WTC11 (cell line): ENCODE results near the gene SNRNP25.

Experiments
- AR ChIP-seq: fragments of 250-450 bp; sonication (Bioruptor Pico); IDR thresholded peaks from 2 replicates; pipeline ENCODE4 v1.9.0; 2021; ENCODE audit warnings: mild to moderate bottlenecking
- CBFB ChIP-seq: sonication (generic); formaldehyde crosslinking; IDR thresholded peaks from 2 replicates; pipeline ENCODE4 v1.8.1; 2022; ENCODE audit warnings: mild to moderate bottlenecking, low read depth, missing genetic modification reagents
- CTCF ChIP-seq: fragments of 200-600 bp; IDR thresholded peaks from 2 replicates; pipeline ENCODE4 v1.8.0; 2022; ENCODE audit warnings: antibody characterized with exemption
- ETV6 ChIP-seq: sonication (generic); formaldehyde crosslinking; IDR thresholded peaks from 2 replicates; pipeline ENCODE4 v1.8.1; 2022; ENCODE audit warnings: mild to moderate bottlenecking, missing genetic modification reagents
- NFYB ChIP-seq: sonication (generic); formaldehyde crosslinking; conservative IDR thresholded peaks from 2 replicates; pipeline ENCODE4 v1.8.0; 2022; ENCODE audit warnings: low read depth, missing genetic modification reagents
- RORB ChIP-seq: fragments of 250-450 bp; sonication (Bioruptor Pico); IDR thresholded peaks from 2 replicates; pipeline ENCODE4 v1.9.0; 2021; ENCODE audit warnings: mild to moderate bottlenecking
- SMAD3 ChIP-seq: sonication (generic); formaldehyde crosslinking; IDR thresholded peaks from 2 replicates; pipeline ENCODE4 v1.8.0; 2022; ENCODE audit warnings: missing genetic modification reagents, mild to moderate bottlenecking, borderline replicate concordance
- ZNF423 ChIP-seq: fragments of 250-450 bp; sonication (Bioruptor Pico); IDR thresholded peaks from 2 replicates; pipeline ENCODE4 v2.1.2; 2022; ENCODE audit warnings: mild to moderate bottlenecking, moderate library complexity
- ZNF671 ChIP-seq: fragments of 250-450 bp; sonication (Bioruptor Pico); IDR thresholded peaks from 2 replicates; pipeline ENCODE4 v1.8.0; 2021; ENCODE audit warnings: mild to moderate bottlenecking
- TF ChIP-seq, protein P1 (sequence below): fragments of 250-450 bp; sonication (Bioruptor Pico); IDR thresholded peaks from 2 replicates; pipeline ENCODE4 v2.1.2; 2022; ENCODE audit warnings: mild to moderate bottlenecking, moderate library complexity
- TF ChIP-seq, protein P2 (sequence below): sonication (generic); formaldehyde crosslinking; IDR thresholded peaks from 2 replicates; pipeline ENCODE4 v1.8.1; 2022; ENCODE audit warnings: mild to moderate bottlenecking, moderate library complexity, missing genetic modification reagents
- TF ChIP-seq, protein P3 (sequence below): sonication (generic); formaldehyde crosslinking; IDR thresholded peaks from 2 replicates; pipeline ENCODE4 v1.8.0; 2022; ENCODE audit warnings: mild to moderate bottlenecking, missing genetic modification reagents
- TF ChIP-seq, protein P4 (sequence below): sonication (generic); formaldehyde crosslinking; IDR thresholded peaks from 2 replicates; pipeline ENCODE4 v1.8.0; 2023; ENCODE audit warnings: missing genetic modification reagents
- TF ChIP-seq, protein P5 (sequence below): sonication (generic); formaldehyde crosslinking; IDR thresholded peaks from 2 replicates; pipeline ENCODE4 v1.8.1; 2023; ENCODE audit warnings: mild to moderate bottlenecking, missing genetic modification reagents

DNA sequence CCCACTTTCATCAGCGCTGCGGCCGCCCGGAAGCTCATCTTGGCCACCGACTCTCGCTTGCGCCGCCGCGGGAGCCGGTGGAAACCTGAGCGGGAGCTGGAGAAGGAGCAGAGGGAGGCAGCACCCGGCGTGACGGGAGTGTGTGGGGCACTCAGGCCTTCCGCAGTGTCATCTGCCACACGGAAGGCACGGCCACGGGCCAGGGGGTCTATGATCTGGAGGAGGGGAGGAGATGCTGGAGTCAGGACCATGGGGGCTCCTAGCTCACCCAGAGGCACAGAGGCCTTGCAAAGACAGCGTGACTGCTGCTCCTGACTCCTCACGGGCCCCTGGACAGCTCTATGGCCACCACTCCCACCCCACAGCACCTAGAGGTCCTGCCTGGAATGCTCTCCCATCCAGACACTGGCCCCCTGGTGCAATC is 9.4 kb downstream of the SNRNP25 start:
- TF ChIP-seq ZNF671 (CRISPR knock-in tag) (no peak), RORB (no peak), CTCF (no peak), AR (CRISPR knock-in tag) (no peak), NFYB (CRISPR knock-in tag) (no peak), CBFB (CRISPR knock-in tag) (no peak), ETV6 (no peak), ZNF423 (CRISPR knock-in tag) (no peak), SMAD3 (CRISPR knock-in tag) (no peak)
- TF ChIP-seq, protein P1, sequence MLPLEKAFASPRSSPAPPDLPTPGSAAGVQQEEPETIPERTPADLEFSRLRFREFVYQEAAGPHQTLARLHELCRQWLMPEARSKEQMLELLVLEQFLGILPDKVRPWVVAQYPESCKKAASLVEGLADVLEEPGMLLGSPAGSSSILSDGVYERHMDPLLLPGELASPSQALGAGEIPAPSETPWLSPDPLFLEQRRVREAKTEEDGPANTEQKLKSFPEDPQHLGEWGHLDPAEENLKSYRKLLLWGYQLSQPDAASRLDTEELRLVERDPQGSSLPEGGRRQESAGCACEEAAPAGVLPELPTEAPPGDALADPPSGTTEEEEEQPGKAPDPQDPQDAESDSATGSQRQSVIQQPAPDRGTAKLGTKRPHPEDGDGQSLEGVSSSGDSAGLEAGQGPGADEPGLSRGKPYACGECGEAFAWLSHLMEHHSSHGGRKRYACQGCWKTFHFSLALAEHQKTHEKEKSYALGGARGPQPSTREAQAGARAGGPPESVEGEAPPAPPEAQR, result no peak
- TF ChIP-seq, protein P2, sequence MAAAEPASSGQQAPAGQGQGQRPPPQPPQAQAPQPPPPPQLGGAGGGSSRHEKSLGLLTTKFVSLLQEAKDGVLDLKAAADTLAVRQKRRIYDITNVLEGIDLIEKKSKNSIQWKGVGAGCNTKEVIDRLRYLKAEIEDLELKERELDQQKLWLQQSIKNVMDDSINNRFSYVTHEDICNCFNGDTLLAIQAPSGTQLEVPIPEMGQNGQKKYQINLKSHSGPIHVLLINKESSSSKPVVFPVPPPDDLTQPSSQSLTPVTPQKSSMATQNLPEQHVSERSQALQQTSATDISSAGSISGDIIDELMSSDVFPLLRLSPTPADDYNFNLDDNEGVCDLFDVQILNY (CRISPR knock-in tag), result no peak
- TF ChIP-seq, protein P3, sequence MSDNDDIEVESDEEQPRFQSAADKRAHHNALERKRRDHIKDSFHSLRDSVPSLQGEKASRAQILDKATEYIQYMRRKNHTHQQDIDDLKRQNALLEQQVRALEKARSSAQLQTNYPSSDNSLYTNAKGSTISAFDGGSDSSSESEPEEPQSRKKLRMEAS, result no peak
- TF ChIP-seq, protein P4, sequence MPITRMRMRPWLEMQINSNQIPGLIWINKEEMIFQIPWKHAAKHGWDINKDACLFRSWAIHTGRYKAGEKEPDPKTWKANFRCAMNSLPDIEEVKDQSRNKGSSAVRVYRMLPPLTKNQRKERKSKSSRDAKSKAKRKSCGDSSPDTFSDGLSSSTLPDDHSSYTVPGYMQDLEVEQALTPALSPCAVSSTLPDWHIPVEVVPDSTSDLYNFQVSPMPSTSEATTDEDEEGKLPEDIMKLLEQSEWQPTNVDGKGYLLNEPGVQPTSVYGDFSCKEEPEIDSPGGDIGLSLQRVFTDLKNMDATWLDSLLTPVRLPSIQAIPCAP, result no peak
- TF ChIP-seq, protein P5, sequence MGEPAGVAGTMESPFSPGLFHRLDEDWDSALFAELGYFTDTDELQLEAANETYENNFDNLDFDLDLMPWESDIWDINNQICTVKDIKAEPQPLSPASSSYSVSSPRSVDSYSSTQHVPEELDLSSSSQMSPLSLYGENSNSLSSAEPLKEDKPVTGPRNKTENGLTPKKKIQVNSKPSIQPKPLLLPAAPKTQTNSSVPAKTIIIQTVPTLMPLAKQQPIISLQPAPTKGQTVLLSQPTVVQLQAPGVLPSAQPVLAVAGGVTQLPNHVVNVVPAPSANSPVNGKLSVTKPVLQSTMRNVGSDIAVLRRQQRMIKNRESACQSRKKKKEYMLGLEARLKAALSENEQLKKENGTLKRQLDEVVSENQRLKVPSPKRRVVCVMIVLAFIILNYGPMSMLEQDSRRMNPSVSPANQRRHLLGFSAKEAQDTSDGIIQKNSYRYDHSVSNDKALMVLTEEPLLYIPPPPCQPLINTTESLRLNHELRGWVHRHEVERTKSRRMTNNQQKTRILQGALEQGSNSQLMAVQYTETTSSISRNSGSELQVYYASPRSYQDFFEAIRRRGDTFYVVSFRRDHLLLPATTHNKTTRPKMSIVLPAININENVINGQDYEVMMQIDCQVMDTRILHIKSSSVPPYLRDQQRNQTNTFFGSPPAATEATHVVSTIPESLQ (CRISPR knock-in tag), result no peak
